GM12878 (cell line): ENCODE data around the gene PLCG2. TPM values are rescaled to one million over a fixed set of nuclear protein-coding genes. Genes with fewer than 3 reads are reported as not detected.
"Not testable (repeated sequence)": the region's sequence is repeated elsewhere in the genome, so short reads cannot be mapped to it uniquely, and the experiment has no call there.

Experiments
- ATAC-seq: fragments of 200-7000 bp; cut with Tn5 transposase; 3 replicates; pipeline ENCODE4 v1.9.1; 2020; ENCODE audit warnings: mild to moderate bottlenecking, moderate library complexity
- BruUV-seq: library from RNA; stranded (reverse); fragments of 400-500 nt; replicated peaks from 2 replicates; lab custom pipeline; 2021; lab: Mats Ljungman, UMichigan
- CTCF ChIA-PET: fragments of 300-600 bp; sonication (Branson Sonifier 250); formaldehyde crosslinking; extraction: SDS; loops from one replicate; lab custom pipeline; 2021; ENCODE audit warnings: inconsistent platforms; lab: Yijun Ruan, JAX
- POLR2A ChIA-PET: fragments of 350-600 bp; formaldehyde crosslinking; extraction: SDS; loops from one replicate; lab custom pipeline; 2021; ENCODE audit warnings: inconsistent platforms; lab: Charles Lee
- RAD21 ChIA-PET: fragments of 300-600 bp; sonication (Branson Sonifier 250); formaldehyde crosslinking; loops from one replicate; lab custom pipeline; 2023; ENCODE audit warnings: antibody characterized with exemption; ENCODE audit not compliant: unreplicated experiment; lab: Charles Lee
- SMC1A ChIA-PET: fragments of 300-600 bp; sonication (Branson Sonifier 250); formaldehyde crosslinking; loops from one replicate; lab custom pipeline; 2023; ENCODE audit not compliant: unreplicated experiment, uncharacterized antibody; lab: Charles Lee
- DNase-seq: peaks from one replicate; pipeline ENCODE4 v3.0.0-alpha.2; 2011; ENCODE audit warnings: low read depth, low spot score
- FAIRE-seq: peaks from 3 replicates; lab custom pipeline; 2011; peaks lifted over from hg19 to GRCh38; lab: Jason Lieb, UNC
- H2AFZ ChIP-seq: 2 replicates; pipeline ENCODE4 v1.6.0; 2011; ENCODE audit warnings: low read depth, low read length, control low read depth; ENCODE audit not compliant: control insufficient read depth
- H3K27ac ChIP-seq: 2 replicates; pipeline ENCODE4 v1.5.1; 2011; ENCODE audit warnings: control low read depth; ENCODE audit not compliant: control insufficient read depth, insufficient read depth
- H3K27me3 ChIP-seq, 2 experiments: replicated peaks in 1 of 2; 2 replicates each; pipeline versions ENCODE4 v1.6.0 to v1.6.1; 2011; ENCODE audit warnings: low read length in 1 of 2; ENCODE audit not compliant: control insufficient read depth in 2 of 2, insufficient read depth in 2 of 2
- H3K36me3 ChIP-seq, 2 experiments: 2 replicates each; pipeline ENCODE4 v1.5.1; 2011; ENCODE audit warnings: low read length in 1 of 2; ENCODE audit not compliant: control insufficient read depth in 2 of 2, insufficient read depth in 2 of 2
- H3K4me1 ChIP-seq: 2 replicates; pipeline ENCODE4 v1.6.1; 2011; ENCODE audit warnings: mild to moderate bottlenecking, low read length, moderate library complexity, mixed read lengths; ENCODE audit not compliant: control insufficient read depth, insufficient read depth
- H3K4me2 ChIP-seq: 2 replicates; pipeline ENCODE4 v1.6.0; 2011; ENCODE audit warnings: control low read depth; ENCODE audit not compliant: control insufficient read depth, insufficient read depth
- H3K4me3 ChIP-seq: fragments of 200-600 bp; sonication (generic); 2 replicates; pipeline ENCODE4 v1.5.1; 2016
- H3K79me2 ChIP-seq: 2 replicates; pipeline ENCODE4 v1.6.0; 2011; ENCODE audit warnings: low read length; ENCODE audit not compliant: control insufficient read depth, insufficient read depth
- H3K9ac ChIP-seq: 2 replicates; pipeline ENCODE4 v1.8.0; 2011; ENCODE audit warnings: low read length, control low read depth, mixed read lengths; ENCODE audit not compliant: control insufficient read depth, insufficient read depth
- H3K9me3 ChIP-seq: replicated peaks from 3 replicates; pipeline ENCODE4 v1.5.1; 2011; ENCODE audit warnings: mild to moderate bottlenecking, low read length; ENCODE audit not compliant: control insufficient read depth, insufficient read depth
- H4K20me1 ChIP-seq: 2 replicates; pipeline ENCODE4 v1.6.0; 2011; ENCODE audit not compliant: control insufficient read depth, insufficient read depth
- CBX5 ChIP-seq: sonication (generic); IDR thresholded peaks from 2 replicates; pipeline ENCODE4 v1.6.1; 2016; ENCODE audit warnings: low read depth, moderate library complexity, mild to moderate bottlenecking, inconsistent platforms
- SUPT20H ChIP-seq: IDR thresholded peaks from 2 replicates; pipeline ENCODE4 v1.6.1; 2011; ENCODE audit warnings: low read depth, mild to moderate bottlenecking, low read length, moderate library complexity, borderline replicate concordance; ENCODE audit not compliant: control insufficient read depth
- WGBS: methylation state at CpG from one replicate; pipeline ENCODE4 v1.1.6; 2016; ENCODE audit warnings: low lambda C conversion rate; ENCODE audit not compliant: insufficient replicate concordance, insufficient coverage; ENCODE audit errors: missing lambda C conversion rate; 5-methylcytosine and 5-hydroxymethylcytosine counted together
- in situ Hi-C: fragments of 300-500 bp; cut with MboI; formaldehyde crosslinking; loops from 9 replicates; pipeline ENCODE4 v1.14.3; 2018; ENCODE audit warnings: mixed read lengths
- intact Hi-C: fragments of 100-400 bp; cut with micrococcal nuclease; formaldehyde crosslinking; loops from one replicate; pipeline ENCODE4 v1.14.2; 2022; ENCODE audit not compliant: unreplicated experiment
- polyA plus RNA-seq, 11 experiments: library from polyadenylated mRNA; depleted of rRNA in 4 of 11; unstranded in 6 of 11; stranded (reverse) in 5 of 11; fragments of >200 nt; fragmentation: Nextera tagmentation in 4 of 11; fragmentation: Illumina TruSeq in 1 of 11; extraction: Ambion mirVana in 4 of 11; extraction: Trizol in 1 of 11; gene quantifications; 1 replicate in 1 of 11; 2 replicates in 10 of 11; pipeline versions ENCODE4 v1.2.1 to v1.2.3, GENCODE V29; 2011 to 2016; ENCODE audit warnings: inconsistent platforms in 2 of 11, missing spikeins in 2 of 11, low read depth in 1 of 11
- total RNA-seq, 4 experiments: library from RNA; depleted of rRNA in 3 of 4; stranded (reverse); fragments of >200 nt in 3 of 4; fragmentation: Illumina TruSeq in 1 of 4; extraction: Trizol in 1 of 4; gene quantifications; 2 replicates each; pipeline versions ENCODE4 v1.2.1 to v1.2.3, GENCODE V29; 2013 to 2021

Gene PLCG2
- total and polyA plus RNA-seq, 10 of the 15 experiments (the other 5 are each of a cell fraction or from before 2014, with no cell fraction given), result 47.6 to 256 (median 149) TPM

- no peaks in the 10 kb centered on the region for H3K36me3 ChIP-seq
- POLR2A ChIA-PET, result no interaction called here
- RAD21 ChIA-PET, result interaction anchor here (0.6 kb wide), 1 partner anchor 1528 kb away, joined by 3 read pairs; no protein-coding TSS in a partner anchor
- no TSS peak for BruUV-seq
- H3K27me3 ChIP-seq, result no peaks in the 10 kb centered on the region
- peaks cover 9% of the 10 kb centered on the region; the same call in 1 of the 3 replicates for H3K9me3 ChIP-seq
- SMC1A ChIA-PET, result no interaction called here
- 85% methylated on average over 9 of the region's 9 CpGs for WGBS
- H3K27ac ChIP-seq, result no peak overlapping the region
- H3K9ac ChIP-seq, result no peak overlapping the region
- H3K4me3 ChIP-seq, result no peak overlapping the region
- ATAC-seq (no peak), DNase-seq (no peak), FAIRE-seq (no peak)
- in situ Hi-C loops, result loop anchor here (5.0 kb wide), 1 partner anchor 52 kb away; no protein-coding TSS in a partner anchor
- CTCF ChIA-PET, result interaction anchor here (0.6 kb wide), 1 partner anchor 622 kb away, joined by 4 read pairs; no protein-coding TSS in a partner anchor
- H3K4me2 ChIP-seq, result no peak overlapping the region
- no peak overlapping the region for H2AFZ ChIP-seq
- H3K79me2 ChIP-seq, result no peaks in the 10 kb centered on the region
- TF ChIP-seq SUPT20H, result no peak
- TF ChIP-seq CBX5, result 0 out of 2 replicates have a peak, but pooled peaks have one; percentile 59
- no peaks in the 10 kb centered on the region for H4K20me1 ChIP-seq
- no peaks in the 10 kb centered on the region for H3K4me1 ChIP-seq
- intact Hi-C loops, result no loop called here
Measured at GRCh38 chr16:82008957-82009592, 230.0 kb downstream of the PLCG2 start.

DNA sequence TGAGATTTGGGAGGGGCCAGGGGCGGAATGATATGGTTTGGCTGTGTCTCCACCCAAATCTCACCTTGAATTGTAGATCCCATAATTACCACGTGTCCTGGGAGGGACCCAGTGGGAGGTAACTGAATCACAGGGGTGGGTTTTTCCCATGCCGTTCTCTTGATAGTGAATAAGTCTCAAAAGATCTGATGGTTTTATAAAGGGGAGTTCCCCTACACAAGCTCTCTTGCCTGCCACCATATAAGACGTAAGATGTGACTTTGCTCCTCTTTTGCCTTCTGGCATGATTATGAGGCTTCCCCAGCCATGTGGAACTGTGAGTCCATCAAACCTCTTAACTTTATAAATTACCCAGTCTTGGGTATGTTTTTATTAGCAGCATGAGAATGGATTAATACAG lies 230.7 kb downstream of the PLCG2 start:
- RAD21 ChIA-PET, result interaction anchor here (0.6 kb wide), 1 partner anchor 1528 kb away, joined by 3 read pairs; no protein-coding TSS in a partner anchor
- H3K4me2 ChIP-seq, BruUV-seq, POLR2A ChIA-PET, H3K27ac ChIP-seq, H2AFZ ChIP-seq, H3K36me3 ChIP-seq, CTCF ChIA-PET, H3K9me3 ChIP-seq, H4K20me1 ChIP-seq, H3K4me3 ChIP-seq, H3K4me1 ChIP-seq, ATAC-seq, SMC1A ChIA-PET, H3K27me3 ChIP-seq, H3K9ac ChIP-seq, intact Hi-C loops, FAIRE-seq, DNase-seq, H3K79me2 ChIP-seq: not testable (repeated sequence)
- WGBS, result 31% methylated on average over 4 of the region's 4 CpGs
- in situ Hi-C loops, result loop anchor here (5.0 kb wide), 1 partner anchor 52 kb away; no protein-coding TSS in a partner anchor
